Measurements from ENCODE around the gene ILRUN. TPM values are rescaled to one million over a fixed set of nuclear protein-coding genes. Genes with fewer than 3 reads are reported as not detected.

ILRUN gene
- total and polyA plus RNA-seq, 9 of the 15 experiments (the other 6 are each of a cell fraction or from before 2014, with no cell fraction given), result 24.9 to 78.9 (median 53.4) TPM

DNA sequence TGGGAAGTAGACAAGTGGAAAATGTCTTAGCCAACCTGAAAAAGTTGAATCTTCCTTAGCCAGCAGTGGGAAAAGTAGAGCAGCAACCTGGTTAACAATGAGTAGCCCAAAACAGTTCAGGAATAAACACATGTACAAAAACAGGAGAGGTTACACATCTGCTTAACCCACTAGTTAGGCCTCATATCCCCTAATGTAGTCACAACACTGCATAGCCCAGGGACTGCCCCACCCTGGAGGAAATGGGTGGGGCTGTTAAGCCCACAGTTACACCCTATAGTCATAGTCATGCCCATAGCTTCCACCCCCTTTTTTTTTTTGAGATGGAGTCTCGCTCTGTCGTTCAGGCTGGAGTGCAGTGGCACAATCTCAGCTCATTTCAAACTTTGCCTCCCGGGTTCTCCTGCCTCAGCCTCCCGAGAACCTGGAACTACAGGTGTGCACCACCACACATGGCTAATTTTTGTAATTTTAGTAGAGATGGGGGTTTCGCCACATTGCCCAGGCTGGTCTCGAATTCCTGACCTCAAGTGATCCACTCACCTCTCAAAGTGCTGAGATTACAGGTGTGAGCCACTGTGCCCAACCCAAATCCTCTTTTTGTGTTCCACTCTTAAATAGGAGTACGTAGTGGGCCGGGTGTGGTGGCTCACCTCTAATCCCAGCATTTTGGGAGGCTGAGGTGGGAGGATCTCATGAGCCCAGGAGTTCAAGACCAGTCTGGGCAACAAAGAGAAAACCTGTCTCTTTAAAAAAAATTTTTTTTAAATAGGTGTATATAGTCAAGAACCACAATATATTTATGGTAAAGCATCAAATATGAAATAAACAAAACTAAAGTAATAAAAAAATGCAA is 24.5 kb downstream of the ILRUN start (continued):
- TF ChIP-seq, protein P1, sequence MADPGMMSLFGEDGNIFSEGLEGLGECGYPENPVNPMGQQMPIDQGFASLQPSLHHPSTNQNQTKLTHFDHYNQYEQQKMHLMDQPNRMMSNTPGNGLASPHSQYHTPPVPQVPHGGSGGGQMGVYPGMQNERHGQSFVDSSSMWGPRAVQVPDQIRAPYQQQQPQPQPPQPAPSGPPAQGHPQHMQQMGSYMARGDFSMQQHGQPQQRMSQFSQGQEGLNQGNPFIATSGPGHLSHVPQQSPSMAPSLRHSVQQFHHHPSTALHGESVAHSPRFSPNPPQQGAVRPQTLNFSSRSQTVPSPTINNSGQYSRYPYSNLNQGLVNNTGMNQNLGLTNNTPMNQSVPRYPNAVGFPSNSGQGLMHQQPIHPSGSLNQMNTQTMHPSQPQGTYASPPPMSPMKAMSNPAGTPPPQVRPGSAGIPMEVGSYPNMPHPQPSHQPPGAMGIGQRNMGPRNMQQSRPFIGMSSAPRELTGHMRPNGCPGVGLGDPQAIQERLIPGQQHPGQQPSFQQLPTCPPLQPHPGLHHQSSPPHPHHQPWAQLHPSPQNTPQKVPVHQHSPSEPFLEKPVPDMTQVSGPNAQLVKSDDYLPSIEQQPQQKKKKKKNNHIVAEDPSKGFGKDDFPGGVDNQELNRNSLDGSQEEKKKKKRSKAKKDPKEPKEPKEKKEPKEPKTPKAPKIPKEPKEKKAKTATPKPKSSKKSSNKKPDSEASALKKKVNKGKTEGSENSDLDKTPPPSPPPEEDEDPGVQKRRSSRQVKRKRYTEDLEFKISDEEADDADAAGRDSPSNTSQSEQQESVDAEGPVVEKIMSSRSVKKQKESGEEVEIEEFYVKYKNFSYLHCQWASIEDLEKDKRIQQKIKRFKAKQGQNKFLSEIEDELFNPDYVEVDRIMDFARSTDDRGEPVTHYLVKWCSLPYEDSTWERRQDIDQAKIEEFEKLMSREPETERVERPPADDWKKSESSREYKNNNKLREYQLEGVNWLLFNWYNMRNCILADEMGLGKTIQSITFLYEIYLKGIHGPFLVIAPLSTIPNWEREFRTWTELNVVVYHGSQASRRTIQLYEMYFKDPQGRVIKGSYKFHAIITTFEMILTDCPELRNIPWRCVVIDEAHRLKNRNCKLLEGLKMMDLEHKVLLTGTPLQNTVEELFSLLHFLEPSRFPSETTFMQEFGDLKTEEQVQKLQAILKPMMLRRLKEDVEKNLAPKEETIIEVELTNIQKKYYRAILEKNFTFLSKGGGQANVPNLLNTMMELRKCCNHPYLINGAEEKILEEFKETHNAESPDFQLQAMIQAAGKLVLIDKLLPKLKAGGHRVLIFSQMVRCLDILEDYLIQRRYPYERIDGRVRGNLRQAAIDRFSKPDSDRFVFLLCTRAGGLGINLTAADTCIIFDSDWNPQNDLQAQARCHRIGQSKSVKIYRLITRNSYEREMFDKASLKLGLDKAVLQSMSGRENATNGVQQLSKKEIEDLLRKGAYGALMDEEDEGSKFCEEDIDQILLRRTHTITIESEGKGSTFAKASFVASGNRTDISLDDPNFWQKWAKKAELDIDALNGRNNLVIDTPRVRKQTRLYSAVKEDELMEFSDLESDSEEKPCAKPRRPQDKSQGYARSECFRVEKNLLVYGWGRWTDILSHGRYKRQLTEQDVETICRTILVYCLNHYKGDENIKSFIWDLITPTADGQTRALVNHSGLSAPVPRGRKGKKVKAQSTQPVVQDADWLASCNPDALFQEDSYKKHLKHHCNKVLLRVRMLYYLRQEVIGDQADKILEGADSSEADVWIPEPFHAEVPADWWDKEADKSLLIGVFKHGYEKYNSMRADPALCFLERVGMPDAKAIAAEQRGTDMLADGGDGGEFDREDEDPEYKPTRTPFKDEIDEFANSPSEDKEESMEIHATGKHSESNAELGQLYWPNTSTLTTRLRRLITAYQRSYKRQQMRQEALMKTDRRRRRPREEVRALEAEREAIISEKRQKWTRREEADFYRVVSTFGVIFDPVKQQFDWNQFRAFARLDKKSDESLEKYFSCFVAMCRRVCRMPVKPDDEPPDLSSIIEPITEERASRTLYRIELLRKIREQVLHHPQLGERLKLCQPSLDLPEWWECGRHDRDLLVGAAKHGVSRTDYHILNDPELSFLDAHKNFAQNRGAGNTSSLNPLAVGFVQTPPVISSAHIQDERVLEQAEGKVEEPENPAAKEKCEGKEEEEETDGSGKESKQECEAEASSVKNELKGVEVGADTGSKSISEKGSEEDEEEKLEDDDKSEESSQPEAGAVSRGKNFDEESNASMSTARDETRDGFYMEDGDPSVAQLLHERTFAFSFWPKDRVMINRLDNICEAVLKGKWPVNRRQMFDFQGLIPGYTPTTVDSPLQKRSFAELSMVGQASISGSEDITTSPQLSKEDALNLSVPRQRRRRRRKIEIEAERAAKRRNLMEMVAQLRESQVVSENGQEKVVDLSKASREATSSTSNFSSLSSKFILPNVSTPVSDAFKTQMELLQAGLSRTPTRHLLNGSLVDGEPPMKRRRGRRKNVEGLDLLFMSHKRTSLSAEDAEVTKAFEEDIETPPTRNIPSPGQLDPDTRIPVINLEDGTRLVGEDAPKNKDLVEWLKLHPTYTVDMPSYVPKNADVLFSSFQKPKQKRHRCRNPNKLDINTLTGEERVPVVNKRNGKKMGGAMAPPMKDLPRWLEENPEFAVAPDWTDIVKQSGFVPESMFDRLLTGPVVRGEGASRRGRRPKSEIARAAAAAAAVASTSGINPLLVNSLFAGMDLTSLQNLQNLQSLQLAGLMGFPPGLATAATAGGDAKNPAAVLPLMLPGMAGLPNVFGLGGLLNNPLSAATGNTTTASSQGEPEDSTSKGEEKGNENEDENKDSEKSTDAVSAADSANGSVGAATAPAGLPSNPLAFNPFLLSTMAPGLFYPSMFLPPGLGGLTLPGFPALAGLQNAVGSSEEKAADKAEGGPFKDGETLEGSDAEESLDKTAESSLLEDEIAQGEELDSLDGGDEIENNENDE (IDR thresholded peaks at IDR 0.05; ENCODE audit: low read depth, low read length), result no peak
- TF ChIP-seq MECOM (CRISPR knock-in tag; IDR thresholded peaks at IDR 0.05) (no peak), ZNF133 (CRISPR knock-in tag; IDR thresholded peaks at IDR 0.05) (no peak), NR3C1 (CRISPR knock-in tag; IDR thresholded peaks at IDR 0.05) (no peak), ZNF778 (CRISPR knock-in tag; IDR thresholded peaks at IDR 0.05) (no peak), EP300 (IDR thresholded peaks at IDR 0.05; ENCODE audit: low read length) (peak; percentile 39; the same call in 1 of the 2 replicates), PHF20 (IDR thresholded peaks at IDR 0.05; ENCODE audit: partially characterized antibody) (no peak), PHB2 (IDR thresholded peaks at IDR 0.05; ENCODE audit: low read depth) (no peak), ETV1 (tag; conservative IDR thresholded peaks at IDR 0.05; ENCODE audit: low read depth) (no peak)
- TF ChIP-seq, protein P2, sequence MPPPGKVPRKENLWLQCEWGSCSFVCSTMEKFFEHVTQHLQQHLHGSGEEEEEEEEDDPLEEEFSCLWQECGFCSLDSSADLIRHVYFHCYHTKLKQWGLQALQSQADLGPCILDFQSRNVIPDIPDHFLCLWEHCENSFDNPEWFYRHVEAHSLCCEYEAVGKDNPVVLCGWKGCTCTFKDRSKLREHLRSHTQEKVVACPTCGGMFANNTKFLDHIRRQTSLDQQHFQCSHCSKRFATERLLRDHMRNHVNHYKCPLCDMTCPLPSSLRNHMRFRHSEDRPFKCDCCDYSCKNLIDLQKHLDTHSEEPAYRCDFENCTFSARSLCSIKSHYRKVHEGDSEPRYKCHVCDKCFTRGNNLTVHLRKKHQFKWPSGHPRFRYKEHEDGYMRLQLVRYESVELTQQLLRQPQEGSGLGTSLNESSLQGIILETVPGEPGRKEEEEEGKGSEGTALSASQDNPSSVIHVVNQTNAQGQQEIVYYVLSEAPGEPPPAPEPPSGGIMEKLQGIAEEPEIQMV (tag; conservative IDR thresholded peaks at IDR 0.05; ENCODE audit: low read depth), result no peak
- TF ChIP-seq, protein P3, sequence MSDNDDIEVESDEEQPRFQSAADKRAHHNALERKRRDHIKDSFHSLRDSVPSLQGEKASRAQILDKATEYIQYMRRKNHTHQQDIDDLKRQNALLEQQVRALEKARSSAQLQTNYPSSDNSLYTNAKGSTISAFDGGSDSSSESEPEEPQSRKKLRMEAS (CRISPR knock-in tag; IDR thresholded peaks at IDR 0.05), result no peak
- TF ChIP-seq, protein P4, sequence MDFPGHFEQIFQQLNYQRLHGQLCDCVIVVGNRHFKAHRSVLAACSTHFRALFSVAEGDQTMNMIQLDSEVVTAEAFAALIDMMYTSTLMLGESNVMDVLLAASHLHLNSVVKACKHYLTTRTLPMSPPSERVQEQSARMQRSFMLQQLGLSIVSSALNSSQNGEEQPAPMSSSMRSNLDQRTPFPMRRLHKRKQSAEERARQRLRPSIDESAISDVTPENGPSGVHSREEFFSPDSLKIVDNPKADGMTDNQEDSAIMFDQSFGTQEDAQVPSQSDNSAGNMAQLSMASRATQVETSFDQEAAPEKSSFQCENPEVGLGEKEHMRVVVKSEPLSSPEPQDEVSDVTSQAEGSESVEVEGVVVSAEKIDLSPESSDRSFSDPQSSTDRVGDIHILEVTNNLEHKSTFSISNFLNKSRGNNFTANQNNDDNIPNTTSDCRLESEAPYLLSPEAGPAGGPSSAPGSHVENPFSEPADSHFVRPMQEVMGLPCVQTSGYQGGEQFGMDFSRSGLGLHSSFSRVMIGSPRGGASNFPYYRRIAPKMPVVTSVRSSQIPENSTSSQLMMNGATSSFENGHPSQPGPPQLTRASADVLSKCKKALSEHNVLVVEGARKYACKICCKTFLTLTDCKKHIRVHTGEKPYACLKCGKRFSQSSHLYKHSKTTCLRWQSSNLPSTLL (IDR thresholded peaks at IDR 0.05), result no peak

Data from K562 (cell line).